Measurements from ENCODE around the gene TMEM107.

TMEM107 gene

GRCh38 chr17:8162997-8163977 lies 12.9 kb downstream of the TMEM107 start:
- DNase-seq (ENCODE audit: insufficient read length, low spot score) (no peak), FAIRE-seq (peak; percentile 75)

GRCh38 chr17:8162233-8162996 lies 13.8 kb downstream of the TMEM107 start, which contains the start of gene VAMP2:
TSS of gene VAMP2 (minus strand) at chr17:8162948. CDS start at chr17:8162879, 69 bp downstream.
- DNase-seq (ENCODE audit: insufficient read length, low spot score): no peak
- no peak for FAIRE-seq

GRCh38 chr17:8161289-8162232 lies 14.6 kb downstream of the TMEM107 start:
- FAIRE-seq (no peak), DNase-seq (ENCODE audit: insufficient read length, low spot score) (no peak)

- DNase-seq (ENCODE audit: insufficient read length, low spot score): no peak
- FAIRE-seq: no peak
Measured at GRCh38 chr17:8160741-8161221, 15.4 kb downstream of the TMEM107 start.

- FAIRE-seq: no peak
- DNase-seq (ENCODE audit: insufficient read length, low spot score): no peak
Measured at GRCh38 chr17:8160224-8160577, 16.0 kb downstream of the TMEM107 start.

- no peak for DNase-seq (ENCODE audit: insufficient read length, low spot score)
- FAIRE-seq: no peak
Measured at GRCh38 chr17:8159459-8160223, 16.5 kb downstream of the TMEM107 start.

- no peak for DNase-seq (ENCODE audit: insufficient read length, low spot score)
- FAIRE-seq: no peak
Measured at GRCh38 chr17:8159032-8159400, 17.2 kb downstream of the TMEM107 start.

- FAIRE-seq (peak; percentile 90), DNase-seq (ENCODE audit: insufficient read length, low spot score) (no peak)
Measured at GRCh38 chr17:8158267-8159031, 17.7 kb downstream of the TMEM107 start.

- peak; percentile 93 for DNase-seq (ENCODE audit: insufficient read length, low spot score)
- FAIRE-seq: peak; percentile 98
Measured at GRCh38 chr17:8156246-8156992, 19.8 kb downstream of the TMEM107 start.

- no peak for FAIRE-seq
- DNase-seq (ENCODE audit: insufficient read length, low spot score): no peak
Measured at GRCh38 chr17:8155996-8156245, 20.3 kb downstream of the TMEM107 start.

GRCh38 chr17:8155231-8155995 lies 20.8 kb downstream of the TMEM107 start:
- FAIRE-seq (no peak), DNase-seq (ENCODE audit: insufficient read length, low spot score) (no peak)

GRCh38 chr17:8154608-8155155 lies 21.5 kb downstream of the TMEM107 start:
- no peak for DNase-seq (ENCODE audit: insufficient read length, low spot score)
- FAIRE-seq: no peak

- DNase-seq (ENCODE audit: insufficient read length, low spot score) (no peak), FAIRE-seq (peak; percentile 92)
Measured at GRCh38 chr17:8153957-8154607, 22.1 kb downstream of the TMEM107 start.

GRCh38 chr17:8153525-8153956 lies 22.6 kb downstream of the TMEM107 start:
- FAIRE-seq (peak; percentile 68), DNase-seq (ENCODE audit: insufficient read length, low spot score) (no peak)

GRCh38 chr17:8153031-8153451 lies 23.1 kb downstream of the TMEM107 start:
- FAIRE-seq (peak; percentile 49), DNase-seq (ENCODE audit: insufficient read length, low spot score) (no peak)

GRCh38 chr17:8152112-8152775 lies 23.9 kb downstream of the TMEM107 start, which contains the start of gene PER1:
TSS of gene PER1 (minus strand) at chr17:8152404. CDS start at chr17:8150706, 1,698 bp downstream.
- FAIRE-seq (peak; percentile 87), DNase-seq (ENCODE audit: insufficient read length, low spot score) (no peak)

Measured in GM19239 (cell line).